MCF 10A (cell line): Measurements from ENCODE around the gene STEAP3. TPM values are rescaled to one million over a fixed set of nuclear protein-coding genes. Genes with fewer than 3 reads are reported as not detected.

Source experiments
- BruUV-seq: library from RNA; stranded (reverse); fragments of 400-500 nt; replicated peaks from 2 replicates; lab custom pipeline; 2021; lab: Mats Ljungman, UMichigan
- CTCF ChIA-PET: fragments of 300-600 bp; sonication (Branson Sonifier 250); formaldehyde crosslinking; extraction: SDS; loops from one replicate; lab custom pipeline; 2021; ENCODE audit warnings: antibody characterized with exemption, inconsistent platforms; lab: Yijun Ruan, JAX
- POLR2A ChIA-PET: fragments of 300-600, 350-650 bp; sonication (Branson Sonifier 250); formaldehyde crosslinking; extraction: SDS; loops from one replicate; lab custom pipeline; 2020; ENCODE audit warnings: antibody characterized with exemption, inconsistent platforms; lab: Yijun Ruan, JAX
- DNase-seq: peaks from one replicate; pipeline ENCODE4 v3.0.0-alpha.2; 2018; ENCODE audit not compliant: unreplicated experiment
- H3K27ac Mint-ChIP-seq: one replicate; pipeline ENCODE4 v1.8.0; 2022; ENCODE audit warnings: mild to moderate bottlenecking, low read depth, mixed read lengths; ENCODE audit not compliant: unreplicated experiment
- H3K27me3 Mint-ChIP-seq: one replicate; pipeline ENCODE4 v1.8.0; 2022; ENCODE audit warnings: mixed read lengths; ENCODE audit not compliant: insufficient read depth, unreplicated experiment
- H3K36me3 Mint-ChIP-seq: one replicate; pipeline ENCODE4 v1.8.0; 2022; ENCODE audit warnings: mild to moderate bottlenecking, moderate library complexity, mixed read lengths; ENCODE audit not compliant: insufficient read depth, unreplicated experiment
- H3K4me1 Mint-ChIP-seq: one replicate; pipeline ENCODE4 v1.8.0; 2022; ENCODE audit warnings: mixed read lengths; ENCODE audit not compliant: insufficient read depth, unreplicated experiment
- H3K4me3 Mint-ChIP-seq: one replicate; pipeline ENCODE4 v1.8.0; 2022; ENCODE audit warnings: mild to moderate bottlenecking, moderate library complexity, mixed read lengths; ENCODE audit not compliant: unreplicated experiment
- H3K9me3 Mint-ChIP-seq: one replicate; pipeline ENCODE4 v1.8.0; 2022; ENCODE audit warnings: mixed read lengths; ENCODE audit not compliant: unreplicated experiment
- intact Hi-C: fragments of 100-400 bp; cut with micrococcal nuclease; formaldehyde crosslinking; loops from 2 replicates; pipeline ENCODE4 v1.14.1; 2022
- total RNA-seq: library from RNA; stranded (reverse); gene quantifications from 2 replicates; pipeline ENCODE4 v1.2.3, GENCODE V29; 2022
- TF ChIP-seq, protein P1 (sequence below): fragments of 200-600 bp; IDR thresholded peaks from one replicate; pipeline ENCODE4 v1.8.0; 2022; ENCODE audit warnings: antibody characterized with exemption, mild to moderate bottlenecking; ENCODE audit not compliant: unreplicated experiment

Gene STEAP3
- total RNA-seq, 1 experiment from 2014 or later, result 25.0 TPM

DNA sequence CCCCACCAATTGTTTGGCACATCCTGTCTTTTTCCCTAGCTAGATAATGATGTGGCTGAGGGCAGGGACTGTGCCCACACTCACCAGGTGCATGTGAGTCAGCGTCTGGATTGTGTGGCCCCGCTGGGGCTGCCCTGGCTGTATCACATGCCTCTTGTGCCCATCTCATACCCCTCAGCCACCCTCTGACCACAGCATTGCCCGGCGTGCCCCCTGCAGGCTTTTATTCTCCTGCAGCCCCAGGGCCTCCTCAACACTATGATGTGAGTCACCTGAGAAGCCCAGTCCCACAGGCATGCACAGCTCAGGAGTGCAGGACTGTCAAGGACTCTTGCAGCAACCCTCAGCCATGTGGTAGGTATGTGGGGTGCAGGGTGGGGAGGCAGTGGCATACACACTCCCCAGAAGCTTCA is 14.8 kb upstream of the STEAP3 start:
- peak; percentile 82 for DNase-seq
- intact Hi-C loops, result no loop called here
- no TSS peak for BruUV-seq
- no peak overlapping the region for H3K27ac Mint-ChIP-seq
- H3K4me1 Mint-ChIP-seq, result peaks cover 21% of the 10 kb centered on the region
- no peak overlapping the region for H3K4me3 Mint-ChIP-seq
- ChIA-PET CTCF (interaction anchor here (0.9 to 2.0 kb wide), 5 partner anchors 10 to 328 kb away, joined by 3 to 4 read pairs (median 4); no protein-coding TSS in a partner anchor), POLR2A (interaction anchor here (0.7 to 0.8 kb wide), 2 partner anchors 9 to 45 kb away, joined by 3 to 5 read pairs; no protein-coding TSS in a partner anchor)
- no peaks in the 10 kb centered on the region for H3K27me3 Mint-ChIP-seq
- H3K9me3 Mint-ChIP-seq, result no peaks in the 10 kb centered on the region
- H3K36me3 Mint-ChIP-seq, result no peaks in the 10 kb centered on the region
- TF ChIP-seq, protein P1, sequence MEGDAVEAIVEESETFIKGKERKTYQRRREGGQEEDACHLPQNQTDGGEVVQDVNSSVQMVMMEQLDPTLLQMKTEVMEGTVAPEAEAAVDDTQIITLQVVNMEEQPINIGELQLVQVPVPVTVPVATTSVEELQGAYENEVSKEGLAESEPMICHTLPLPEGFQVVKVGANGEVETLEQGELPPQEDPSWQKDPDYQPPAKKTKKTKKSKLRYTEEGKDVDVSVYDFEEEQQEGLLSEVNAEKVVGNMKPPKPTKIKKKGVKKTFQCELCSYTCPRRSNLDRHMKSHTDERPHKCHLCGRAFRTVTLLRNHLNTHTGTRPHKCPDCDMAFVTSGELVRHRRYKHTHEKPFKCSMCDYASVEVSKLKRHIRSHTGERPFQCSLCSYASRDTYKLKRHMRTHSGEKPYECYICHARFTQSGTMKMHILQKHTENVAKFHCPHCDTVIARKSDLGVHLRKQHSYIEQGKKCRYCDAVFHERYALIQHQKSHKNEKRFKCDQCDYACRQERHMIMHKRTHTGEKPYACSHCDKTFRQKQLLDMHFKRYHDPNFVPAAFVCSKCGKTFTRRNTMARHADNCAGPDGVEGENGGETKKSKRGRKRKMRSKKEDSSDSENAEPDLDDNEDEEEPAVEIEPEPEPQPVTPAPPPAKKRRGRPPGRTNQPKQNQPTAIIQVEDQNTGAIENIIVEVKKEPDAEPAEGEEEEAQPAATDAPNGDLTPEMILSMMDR, result no peak

DNA sequence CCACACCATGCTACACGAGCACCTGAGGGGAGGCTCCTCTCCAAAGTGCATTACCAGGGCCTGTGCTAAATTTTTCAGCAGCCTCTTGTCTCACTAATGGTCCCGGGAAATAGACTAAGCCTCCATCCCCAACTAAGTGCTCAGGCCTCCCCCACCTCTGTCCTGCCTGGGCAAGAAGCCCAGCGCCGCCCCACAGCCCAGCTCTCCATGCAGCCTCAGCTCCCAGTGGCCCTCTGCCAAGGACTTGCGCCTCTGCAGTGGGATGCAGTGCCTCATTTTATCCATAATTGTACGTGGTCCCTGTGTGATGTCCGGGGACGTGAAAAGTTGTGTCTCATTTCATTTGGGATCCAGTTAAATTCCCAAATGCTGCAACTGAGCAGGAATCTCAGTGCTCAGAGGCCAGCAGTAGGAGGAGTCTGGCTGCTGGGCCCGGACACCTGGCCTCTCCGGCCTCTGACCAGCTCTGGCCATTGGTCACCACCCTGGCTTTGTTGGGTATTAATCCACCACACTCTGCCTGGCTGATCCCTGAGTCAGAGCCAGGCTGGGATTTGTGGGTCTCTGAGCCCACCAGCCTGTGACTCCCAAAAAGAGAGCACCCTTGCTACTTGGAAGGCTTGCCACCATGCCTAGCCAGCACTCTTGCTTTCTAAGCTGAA is 11.4 kb upstream of the STEAP3 start:
- BruUV-seq, result no TSS peak
- peaks cover 28% of the 10 kb centered on the region for H3K4me1 Mint-ChIP-seq
- H3K4me3 Mint-ChIP-seq, result no peak overlapping the region
- TF ChIP-seq, protein P1, result no peak
- H3K36me3 Mint-ChIP-seq, result no peaks in the 10 kb centered on the region
- no peaks in the 10 kb centered on the region for H3K9me3 Mint-ChIP-seq
- H3K27ac Mint-ChIP-seq, result no peak overlapping the region
- ChIA-PET POLR2A (no interaction called here), CTCF (interaction anchor here (0.9 kb wide), 1 partner anchor 1180 kb away, joined by 3 read pairs; no protein-coding TSS in a partner anchor)
- no peaks in the 10 kb centered on the region for H3K27me3 Mint-ChIP-seq
- intact Hi-C loops, result no loop called here
- DNase-seq, result no peak

- H3K4me1 Mint-ChIP-seq, result peaks cover 28% of the 10 kb centered on the region
- H3K27ac Mint-ChIP-seq, result no peak overlapping the region
- no peaks in the 10 kb centered on the region for H3K36me3 Mint-ChIP-seq
- no peaks in the 10 kb centered on the region for H3K27me3 Mint-ChIP-seq
- no peak for DNase-seq
- ChIA-PET POLR2A (interaction anchor here (1.2 kb wide), 1 partner anchor 38 kb away, joined by 4 read pairs; no protein-coding TSS in a partner anchor), CTCF (interaction anchor here (1.1 kb wide), 1 partner anchor 332 kb away, joined by 3 read pairs; no protein-coding TSS in a partner anchor)
- H3K4me3 Mint-ChIP-seq, result no peak overlapping the region
- intact Hi-C loops, result no loop called here
- no TSS peak for BruUV-seq
- TF ChIP-seq, protein P1, result no peak
- no peaks in the 10 kb centered on the region for H3K9me3 Mint-ChIP-seq
These were observed 9.1 kb upstream of the STEAP3 start for GRCh38 chr2:119214453-119215037.

GRCh38 chr2:119216994-119217393 is 6.6 kb upstream of the STEAP3 start:
- DNase-seq, result peak; percentile 70
- ChIA-PET CTCF (interaction anchor here (6.2 kb wide), 1 partner anchor 48 kb away, joined by 56 read pairs; no protein-coding TSS in a partner anchor), POLR2A (interaction anchor here (0.6 to 0.9 kb wide), 4 partner anchors 9 to 843 kb away, joined by 3 to 4 read pairs (median 4); no protein-coding TSS in a partner anchor)
- Mint-ChIP-seq H3K9me3 (no peaks in the 10 kb centered on the region), H3K4me3 (peak overlapping the region; percentile 47), H3K27me3 (no peaks in the 10 kb centered on the region), H3K4me1 (peaks cover 33% of the 10 kb centered on the region), H3K36me3 (no peaks in the 10 kb centered on the region), H3K27ac (peak overlapping the region; percentile 91)
- TF ChIP-seq, protein P1, result no peak
- intact Hi-C loops, result no loop called here
- no TSS peak for BruUV-seq
